BE2C (cell line): ENCODE measurements around the gene SSH3.

ENCODE experiments used
- DNase-seq: peaks from one replicate; pipeline ENCODE4 v3.0.0-alpha.2; 2020
- H3K27me3 ChIP-seq: fragments of 250-450 bp; sonication (Bioruptor Pico); 2 replicates; pipeline ENCODE4 v1.5.1; 2020; ENCODE audit warnings: mild to moderate bottlenecking
- H3K36me3 ChIP-seq: fragments of 250-450 bp; sonication (Bioruptor Pico); 2 replicates; pipeline ENCODE4 v1.5.1; 2020; ENCODE audit warnings: mild to moderate bottlenecking
- H3K4me1 ChIP-seq: fragments of 250-450 bp; sonication (Bioruptor Pico); 2 replicates; pipeline ENCODE4 v1.5.1; 2020
- H3K4me3 ChIP-seq: 2 replicates; pipeline ENCODE4 v1.5.1; 2011; ENCODE audit warnings: low read depth, low read length
- H3K9me3 ChIP-seq: fragments of 250-450 bp; sonication (Bioruptor Pico); 2 replicates; pipeline ENCODE4 v1.5.1; 2020
- CTCF ChIP-seq: IDR thresholded peaks from 2 replicates; pipeline ENCODE4 v1.5.1; 2012; ENCODE audit warnings: mild to moderate bottlenecking, low read depth, low read length

The SSH3 gene

DNA sequence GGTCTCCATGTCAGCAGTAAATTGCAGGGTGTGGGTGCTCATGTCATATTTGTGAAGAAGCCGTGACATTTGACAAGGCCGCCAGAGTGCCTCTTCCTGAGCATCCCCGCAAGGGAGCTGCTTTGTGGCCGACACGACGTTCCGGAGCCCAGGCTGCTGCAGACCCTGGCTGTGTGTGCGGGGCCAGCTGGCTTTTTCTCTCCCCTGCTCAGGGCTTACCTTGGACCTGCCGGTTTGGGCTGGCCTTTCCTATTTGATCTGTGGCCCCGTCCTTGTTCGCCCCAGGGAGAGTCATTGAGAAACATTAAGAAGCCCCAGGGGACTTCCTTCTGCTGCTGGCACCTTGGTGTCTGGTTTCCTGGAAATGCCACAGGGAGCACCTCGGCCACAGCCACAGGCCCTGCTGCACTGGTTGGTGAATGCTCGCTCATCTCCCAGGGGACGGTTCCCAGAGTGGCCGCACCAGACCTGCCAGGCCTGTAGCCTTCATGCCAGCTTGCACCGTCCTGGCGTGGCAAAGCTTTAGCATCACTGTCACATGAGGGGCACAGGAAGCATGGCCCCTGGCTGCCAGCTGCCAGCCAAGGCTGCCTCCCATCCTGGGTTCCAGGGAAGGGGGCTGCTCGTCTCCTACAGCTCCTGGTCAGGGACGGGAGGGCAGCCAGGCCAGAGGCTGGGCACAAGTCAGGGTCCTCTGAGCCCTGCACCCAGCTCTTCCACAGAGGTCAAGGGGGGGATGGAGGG, 31.6 kb upstream of the SSH3 start:
- H3K4me3 ChIP-seq, result peak overlapping the region; percentile 7; the same call in 1 of the 2 replicates
- H3K27me3 ChIP-seq, result no peaks in the 10 kb centered on the region
- no peaks in the 10 kb centered on the region for H3K9me3 ChIP-seq
- no peak for TF ChIP-seq CTCF
- peaks cover 38% of the 10 kb centered on the region for H3K4me1 ChIP-seq
- H3K36me3 ChIP-seq, result peaks cover 21% of the 10 kb centered on the region
- peak; percentile 88 for DNase-seq

DNA sequence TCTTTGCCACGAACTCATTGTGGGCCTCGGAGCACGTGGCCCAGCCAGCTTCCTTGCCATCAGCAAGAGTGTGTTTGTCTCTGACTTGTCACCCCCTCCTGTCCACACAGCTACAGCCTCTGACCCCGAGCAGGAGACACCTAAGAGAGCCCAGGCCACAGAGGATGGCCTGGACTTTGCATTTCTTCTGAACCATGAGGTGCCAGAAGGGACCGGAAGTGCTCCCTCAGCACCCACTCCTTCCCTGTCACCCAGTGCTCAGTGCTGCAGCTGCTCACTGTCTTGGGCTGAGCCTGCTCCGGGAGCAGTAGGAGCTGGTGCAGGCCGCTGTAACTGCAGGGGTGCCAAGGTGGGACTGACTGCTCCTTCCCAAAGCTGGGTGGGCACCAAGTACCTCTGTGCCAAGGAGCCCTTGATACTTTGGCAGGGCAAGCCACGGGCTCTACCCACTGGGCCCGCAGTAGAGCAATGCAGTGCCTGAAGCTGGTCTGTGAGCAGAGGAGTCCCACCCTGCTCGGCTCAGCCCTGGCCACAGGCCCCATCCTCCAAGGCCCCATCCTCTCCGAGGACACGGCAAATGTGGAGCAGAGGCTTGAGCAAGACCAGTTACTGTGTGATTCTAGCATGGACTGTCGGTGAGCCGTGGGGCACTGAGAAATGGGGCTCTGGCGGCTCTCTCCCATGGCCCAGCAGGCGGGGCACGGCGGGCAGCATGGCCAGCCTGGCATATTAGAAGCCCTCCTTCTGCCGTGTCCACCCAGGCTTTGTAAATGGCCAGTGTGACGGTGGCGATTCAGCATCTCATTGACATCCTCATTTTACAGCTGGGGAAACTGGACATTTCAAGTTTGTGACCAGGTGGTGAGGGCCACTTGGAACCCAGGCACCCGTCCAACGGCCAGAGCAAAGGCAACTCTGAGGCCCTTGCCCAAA, 30.7 kb upstream of the SSH3 start:
- Histone ChIP-seq H3K4me1 (peaks cover 45% of the 10 kb centered on the region), H3K4me3 (no peak overlapping the region), H3K36me3 (peaks cover 21% of the 10 kb centered on the region), H3K27me3 (no peaks in the 10 kb centered on the region), H3K9me3 (no peaks in the 10 kb centered on the region)
- TF ChIP-seq CTCF, result no peak
- no peak for DNase-seq

DNA sequence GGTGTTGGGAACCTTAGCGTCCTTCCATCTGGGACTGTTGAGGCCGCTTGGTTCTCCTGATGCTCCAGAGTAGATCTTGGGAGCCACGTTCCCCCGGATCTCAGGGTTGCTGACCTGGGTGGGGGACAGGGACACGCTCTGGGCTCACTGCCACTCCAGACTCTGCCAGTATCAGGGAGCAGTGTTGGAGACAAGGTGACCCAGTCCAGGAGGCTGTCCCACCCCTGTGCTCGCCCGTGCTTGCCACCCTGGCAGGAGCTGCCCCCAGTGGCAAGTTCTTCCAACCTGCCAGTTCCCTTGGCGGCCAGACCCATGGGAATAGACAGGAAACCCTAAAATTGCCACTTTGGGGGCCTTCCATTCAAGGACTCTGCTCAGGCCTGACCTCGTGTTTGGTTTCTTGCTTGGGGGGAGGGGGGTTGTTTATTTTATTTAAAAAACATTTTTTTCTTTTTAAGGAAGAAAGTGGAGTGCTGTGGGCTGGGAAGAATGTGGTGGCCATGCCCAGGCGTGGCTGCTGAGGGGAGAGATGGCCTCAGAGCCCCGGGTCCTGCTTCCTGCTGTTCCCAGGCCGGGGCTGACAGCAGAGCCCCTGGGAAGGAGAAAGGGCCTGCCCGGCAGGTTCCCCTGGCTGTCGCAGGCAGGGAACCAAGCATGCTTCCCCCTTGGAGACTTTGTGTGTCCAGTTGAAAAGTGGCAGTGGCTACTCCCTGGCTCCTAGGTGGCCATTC, 29.9 kb upstream of the SSH3 start:
- H3K4me1 ChIP-seq, result peaks cover 50% of the 10 kb centered on the region
- no peak for TF ChIP-seq CTCF
- no peaks in the 10 kb centered on the region for H3K9me3 ChIP-seq
- no peak overlapping the region for H3K4me3 ChIP-seq
- H3K36me3 ChIP-seq, result peaks cover 17% of the 10 kb centered on the region
- H3K27me3 ChIP-seq, result no peaks in the 10 kb centered on the region
- peak; percentile 6 for DNase-seq

GRCh38 chr11:67274768-67275605, 28.3 kb upstream of the SSH3 start:
- peak; percentile 6 for DNase-seq
- Histone ChIP-seq H3K27me3 (no peaks in the 10 kb centered on the region), H3K4me1 (peaks cover 44% of the 10 kb centered on the region), H3K9me3 (no peaks in the 10 kb centered on the region), H3K36me3 (peaks cover 33% of the 10 kb centered on the region), H3K4me3 (no peak overlapping the region)
- no peak for TF ChIP-seq CTCF

DNA sequence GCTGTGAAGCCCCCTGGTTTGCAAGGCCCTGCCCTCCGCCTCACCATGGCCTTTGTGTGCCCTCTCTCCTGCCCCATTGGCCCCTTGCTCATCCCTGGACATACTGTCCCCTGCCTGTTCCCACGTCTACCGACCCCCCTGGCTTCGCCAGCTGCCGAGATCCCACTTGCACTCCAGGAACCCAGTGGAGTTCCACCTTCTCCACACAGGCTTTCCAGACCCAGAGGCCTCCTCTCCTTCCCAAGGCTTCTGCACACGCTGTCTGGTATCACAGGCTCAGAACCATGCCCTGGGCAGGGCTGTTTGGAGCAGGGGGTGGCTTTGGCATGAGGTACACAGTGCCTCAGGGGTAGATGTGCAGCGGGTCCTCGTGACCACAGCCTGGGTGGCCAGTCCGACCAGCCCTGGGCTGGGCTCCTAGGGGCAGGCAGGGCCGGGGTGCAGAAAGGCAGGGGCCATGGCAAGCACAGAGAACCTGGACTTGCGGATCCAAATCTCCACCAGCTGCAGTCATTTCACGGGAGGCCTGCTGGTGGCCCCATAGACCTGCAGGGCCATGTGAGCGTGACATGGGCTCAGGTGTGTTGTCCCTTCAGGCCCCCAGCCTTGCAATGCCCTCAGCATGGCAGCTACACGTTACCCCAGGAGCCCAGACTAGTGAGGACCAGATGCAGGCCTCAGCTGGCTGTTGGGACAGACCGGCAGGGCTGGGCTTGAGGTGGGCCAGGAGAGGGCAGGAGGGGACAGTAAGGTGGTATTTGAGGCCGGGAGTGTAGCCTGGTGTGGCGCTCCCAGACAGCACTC, 27.5 kb upstream of the SSH3 start:
- no peaks in the 10 kb centered on the region for H3K9me3 ChIP-seq
- peaks cover 36% of the 10 kb centered on the region for H3K4me1 ChIP-seq
- H3K4me3 ChIP-seq, result no peak overlapping the region
- no peaks in the 10 kb centered on the region for H3K27me3 ChIP-seq
- peaks cover 38% of the 10 kb centered on the region for H3K36me3 ChIP-seq
- no peak for TF ChIP-seq CTCF
- DNase-seq, result peak; percentile 8
